ENCODE results near the gene S1PR5.

S1PR5 gene

DNA sequence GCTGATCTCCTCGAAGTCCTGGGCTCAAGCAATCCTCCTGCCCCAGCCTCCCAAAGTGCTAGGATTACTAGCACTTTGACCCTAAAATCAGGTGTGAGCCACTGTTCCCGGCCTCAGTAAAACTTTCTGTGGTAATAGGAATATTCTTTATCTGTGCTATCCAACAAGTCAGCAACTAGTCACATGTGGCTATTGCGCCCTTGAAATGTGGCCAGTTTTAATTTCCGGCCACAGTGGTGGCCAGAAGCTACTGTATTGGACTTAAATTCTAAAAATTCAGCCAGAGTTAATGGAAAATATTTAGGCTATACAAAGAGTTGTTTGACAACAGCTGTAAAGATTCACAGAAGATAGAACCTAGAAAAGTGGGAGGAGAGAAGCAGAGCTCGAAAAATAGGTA is 44.1 kb downstream of the S1PR5 start:
- DNase-seq (ENCODE audit: extremely low read depth in 1 of 2, low read depth in 1 of 2) = no peak

DNA sequence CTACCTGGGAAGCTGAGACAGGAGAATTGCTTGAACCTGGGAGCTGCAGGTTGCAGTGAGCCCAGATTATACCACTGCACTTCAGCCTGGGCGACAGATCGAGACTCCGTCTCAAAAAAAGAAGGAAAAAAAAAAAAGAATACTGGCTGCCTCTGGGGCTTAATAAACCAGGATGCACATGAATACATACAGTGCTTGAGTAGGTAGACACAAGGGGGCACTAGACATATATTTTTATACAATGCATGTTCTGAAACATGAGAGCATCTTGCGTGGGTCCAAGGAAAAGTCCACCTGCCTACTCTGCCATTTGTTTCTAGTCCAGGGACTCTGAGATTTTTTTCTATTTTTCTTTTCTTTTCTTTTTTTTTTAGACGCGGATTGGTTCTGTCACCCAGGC is 45.3 kb downstream of the S1PR5 start:
- DNase-seq (ENCODE audit: extremely low read depth in 1 of 2, low read depth in 1 of 2) = no peak

DNA sequence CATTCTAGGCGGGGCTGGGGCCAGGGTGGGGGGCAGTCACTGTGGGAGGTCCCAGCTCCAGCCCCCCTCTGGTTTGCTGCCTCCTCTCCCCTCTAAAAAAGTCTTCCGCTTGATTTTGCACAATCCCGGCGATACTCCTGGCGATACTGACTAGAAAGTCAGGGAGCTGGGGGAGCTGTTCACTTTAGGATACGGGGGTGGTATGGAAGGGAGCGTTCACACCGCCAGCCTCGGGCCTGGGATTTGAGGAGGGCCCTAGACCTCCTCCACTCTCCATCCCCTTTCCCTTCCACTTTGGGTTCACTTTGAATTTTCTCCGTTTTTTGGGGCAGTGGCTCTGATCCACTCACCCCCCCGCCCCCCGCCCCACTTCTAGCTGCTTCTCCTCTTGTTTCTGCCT is 49.1 kb downstream of the S1PR5 start:
- DNase-seq (ENCODE audit: extremely low read depth in 1 of 2, low read depth in 1 of 2) = no peak

DNA sequence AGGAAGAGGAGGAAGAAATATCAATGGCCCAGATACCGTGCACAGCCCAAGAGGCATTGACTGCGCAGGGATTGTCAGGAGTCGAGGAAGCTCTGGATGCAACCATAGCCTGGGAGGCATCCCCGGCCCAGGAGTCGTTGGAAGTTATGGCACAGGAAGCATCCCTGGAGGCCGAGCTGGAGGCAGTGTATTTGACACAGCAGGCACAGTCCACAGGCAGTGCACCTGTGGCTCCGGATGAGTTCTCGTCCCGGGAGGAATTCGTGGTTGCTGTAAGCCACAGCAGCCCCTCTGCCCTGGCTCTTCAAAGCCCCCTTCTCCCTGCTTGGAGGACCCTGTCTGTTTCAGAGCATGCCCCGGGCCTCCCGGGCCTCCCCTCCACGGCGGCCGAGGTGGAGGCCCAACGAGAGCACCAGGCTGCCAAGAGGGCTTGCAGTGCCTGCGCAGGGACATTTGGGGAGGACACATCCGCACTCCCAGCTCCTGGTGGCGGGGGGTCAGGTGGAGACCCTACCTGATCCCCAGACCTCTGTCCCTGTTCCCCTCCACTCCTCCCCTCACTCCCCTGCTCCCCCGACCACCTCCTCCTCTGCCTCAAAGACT is 50.0 kb downstream of the S1PR5 start:
- no peak for DNase-seq (ENCODE audit: extremely low read depth in 1 of 2, low read depth in 1 of 2)

DNA sequence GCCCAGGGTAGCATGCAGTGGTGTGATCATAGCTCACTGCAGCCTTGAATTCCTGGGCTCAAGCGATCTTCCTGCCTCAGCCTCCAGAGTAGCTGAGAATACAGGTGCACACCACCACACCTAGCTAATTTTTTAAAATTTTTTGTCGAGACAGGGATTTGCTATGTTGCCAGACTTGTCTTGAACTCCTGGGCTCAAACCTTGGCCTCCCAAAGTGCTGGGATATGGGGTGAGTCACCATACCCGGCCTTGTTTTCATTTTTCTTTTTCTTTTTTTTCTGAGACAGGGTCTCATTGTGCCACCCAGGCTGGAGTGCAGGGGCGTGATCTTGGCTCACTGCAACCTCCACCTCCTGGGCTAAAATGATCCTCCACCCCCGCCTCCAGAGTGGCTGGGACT is 52.8 kb downstream of the S1PR5 start:
- DNase-seq (ENCODE audit: extremely low read depth in 1 of 2, low read depth in 1 of 2) = no peak
